BE2C (cell line): Measurements from ENCODE around the gene KDELR1.
A peak's percentile ranks its signal among the peaks of the same experiment; 100 is the strongest.

Experiments
- DNase-seq: peaks from one replicate; pipeline ENCODE4 v3.0.0-alpha.2; 2020
- H3K27me3 ChIP-seq: fragments of 250-450 bp; sonication (Bioruptor Pico); 2 replicates; pipeline ENCODE4 v1.5.1; 2020; ENCODE audit warnings: mild to moderate bottlenecking
- H3K36me3 ChIP-seq: fragments of 250-450 bp; sonication (Bioruptor Pico); 2 replicates; pipeline ENCODE4 v1.5.1; 2020; ENCODE audit warnings: mild to moderate bottlenecking
- H3K4me1 ChIP-seq: fragments of 250-450 bp; sonication (Bioruptor Pico); 2 replicates; pipeline ENCODE4 v1.5.1; 2020
- H3K4me3 ChIP-seq: 2 replicates; pipeline ENCODE4 v1.5.1; 2011; ENCODE audit warnings: low read depth, low read length
- H3K9me3 ChIP-seq: fragments of 250-450 bp; sonication (Bioruptor Pico); 2 replicates; pipeline ENCODE4 v1.5.1; 2020
- TF ChIP-seq, protein P1 (sequence below): IDR thresholded peaks from 2 replicates; pipeline ENCODE4 v1.5.1; 2012; ENCODE audit warnings: mild to moderate bottlenecking, low read depth, low read length

The KDELR1 gene

DNA sequence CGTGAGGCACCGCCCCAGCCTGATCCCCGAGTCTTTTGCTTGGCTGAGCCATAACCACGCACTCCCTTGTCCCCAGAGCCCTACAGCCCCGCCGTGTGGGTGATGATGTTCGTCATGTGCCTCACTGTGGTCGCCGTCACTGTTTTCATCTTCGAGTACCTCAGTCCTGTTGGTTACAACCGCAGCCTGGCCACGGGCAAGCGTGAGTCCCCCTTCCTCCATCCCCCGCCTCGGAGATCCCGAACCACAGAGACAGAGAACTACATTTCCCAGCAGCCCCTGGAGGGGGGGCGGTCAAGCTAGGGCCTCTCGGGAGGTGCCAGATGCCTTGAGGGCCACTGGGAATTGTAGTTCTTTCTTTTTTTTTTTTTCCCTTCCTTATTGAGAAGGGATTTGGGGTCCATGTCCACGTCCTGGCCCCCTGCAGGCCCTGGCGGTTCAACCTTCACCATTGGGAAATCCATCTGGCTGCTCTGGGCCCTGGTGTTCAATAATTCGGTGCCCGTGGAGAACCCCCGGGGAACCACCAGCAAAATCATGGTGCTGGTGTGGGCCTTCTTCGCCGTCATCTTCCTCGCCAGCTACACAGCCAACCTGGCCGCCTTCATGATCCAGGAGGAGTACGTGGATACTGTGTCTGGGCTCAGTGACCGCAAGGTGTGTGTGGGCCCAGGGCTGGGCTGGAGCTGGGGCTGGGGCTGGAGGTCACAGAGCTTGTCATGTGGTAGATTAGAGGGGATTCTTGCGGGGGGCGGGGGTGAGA lies 28.0 kb upstream of the KDELR1 start:
- Histone ChIP-seq H3K36me3 (no peaks in the 10 kb centered on the region), H3K27me3 (peaks cover 5% of the 10 kb centered on the region), H3K9me3 (no peaks in the 10 kb centered on the region), H3K4me1 (no peaks in the 10 kb centered on the region), H3K4me3 (no peak overlapping the region)
- peak; percentile 82 for DNase-seq
- TF ChIP-seq, protein P1, sequence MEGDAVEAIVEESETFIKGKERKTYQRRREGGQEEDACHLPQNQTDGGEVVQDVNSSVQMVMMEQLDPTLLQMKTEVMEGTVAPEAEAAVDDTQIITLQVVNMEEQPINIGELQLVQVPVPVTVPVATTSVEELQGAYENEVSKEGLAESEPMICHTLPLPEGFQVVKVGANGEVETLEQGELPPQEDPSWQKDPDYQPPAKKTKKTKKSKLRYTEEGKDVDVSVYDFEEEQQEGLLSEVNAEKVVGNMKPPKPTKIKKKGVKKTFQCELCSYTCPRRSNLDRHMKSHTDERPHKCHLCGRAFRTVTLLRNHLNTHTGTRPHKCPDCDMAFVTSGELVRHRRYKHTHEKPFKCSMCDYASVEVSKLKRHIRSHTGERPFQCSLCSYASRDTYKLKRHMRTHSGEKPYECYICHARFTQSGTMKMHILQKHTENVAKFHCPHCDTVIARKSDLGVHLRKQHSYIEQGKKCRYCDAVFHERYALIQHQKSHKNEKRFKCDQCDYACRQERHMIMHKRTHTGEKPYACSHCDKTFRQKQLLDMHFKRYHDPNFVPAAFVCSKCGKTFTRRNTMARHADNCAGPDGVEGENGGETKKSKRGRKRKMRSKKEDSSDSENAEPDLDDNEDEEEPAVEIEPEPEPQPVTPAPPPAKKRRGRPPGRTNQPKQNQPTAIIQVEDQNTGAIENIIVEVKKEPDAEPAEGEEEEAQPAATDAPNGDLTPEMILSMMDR, result no peak

DNA sequence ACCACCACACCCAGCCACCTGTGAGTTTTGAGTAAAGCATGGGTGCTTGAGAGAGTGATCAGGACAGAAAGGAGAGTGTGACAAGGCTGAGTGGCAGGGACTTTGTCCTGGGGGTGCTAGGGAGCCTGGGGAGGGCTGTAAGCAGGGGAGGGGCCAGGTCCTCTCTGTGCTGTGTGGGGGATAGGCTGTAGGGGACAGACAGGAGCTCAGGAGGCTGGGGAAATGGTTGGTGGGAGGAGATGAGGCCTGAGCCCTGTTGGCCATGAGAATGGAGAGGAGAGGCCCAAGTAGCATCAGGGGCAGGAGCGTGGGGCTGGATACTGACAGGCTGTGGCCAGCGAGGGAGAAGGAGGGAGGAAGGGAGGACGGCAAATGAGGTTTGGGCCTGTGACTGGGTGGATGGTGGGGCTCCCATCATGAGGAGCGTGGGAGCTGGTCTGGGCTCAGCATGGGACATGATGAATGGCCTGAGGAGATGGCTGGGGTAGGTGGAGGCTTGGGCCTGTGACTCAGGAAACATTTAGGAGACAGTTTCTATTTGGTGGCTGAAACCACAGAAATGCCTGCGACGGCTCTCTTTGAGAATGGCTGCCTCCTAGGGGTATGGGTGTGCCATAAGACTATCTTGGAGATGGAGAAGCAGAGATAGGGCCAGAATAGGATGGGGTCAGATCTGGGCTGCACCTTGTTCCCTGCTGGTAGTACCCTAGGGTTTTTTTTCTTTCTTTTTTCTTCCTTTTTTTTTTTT lies 27.1 kb upstream of the KDELR1 start:
- TF ChIP-seq, protein P1, result no peak
- Histone ChIP-seq H3K9me3 (no peaks in the 10 kb centered on the region), H3K4me1 (no peaks in the 10 kb centered on the region), H3K36me3 (no peaks in the 10 kb centered on the region), H3K4me3 (no peak overlapping the region), H3K27me3 (peaks cover 5% of the 10 kb centered on the region)
- DNase-seq, result no peak

- peaks cover 5% of the 10 kb centered on the region for H3K27me3 ChIP-seq
These were observed 26.1 kb upstream of the KDELR1 start for GRCh38 chr19:48417421-48417820.

GRCh38 chr19:48415806-48416221 lies 24.5 kb upstream of the KDELR1 start:
- Histone ChIP-seq H3K4me1 (no peaks in the 10 kb centered on the region), H3K9me3 (no peaks in the 10 kb centered on the region), H3K27me3 (peaks cover 5% of the 10 kb centered on the region), H3K36me3 (no peaks in the 10 kb centered on the region), H3K4me3 (no peak overlapping the region)
- TF ChIP-seq, protein P1, result no peak
- no peak for DNase-seq

More at GRCh38 chr19:48417421-48417820, 26.1 kb upstream of the KDELR1 start:
- no peaks in the 10 kb centered on the region for H3K9me3 ChIP-seq
- H3K4me1 ChIP-seq, result no peaks in the 10 kb centered on the region
- TF ChIP-seq, protein P1, result no peak
- no peak overlapping the region for H3K4me3 ChIP-seq
- no peaks in the 10 kb centered on the region for H3K36me3 ChIP-seq
- DNase-seq, result no peak

DNA sequence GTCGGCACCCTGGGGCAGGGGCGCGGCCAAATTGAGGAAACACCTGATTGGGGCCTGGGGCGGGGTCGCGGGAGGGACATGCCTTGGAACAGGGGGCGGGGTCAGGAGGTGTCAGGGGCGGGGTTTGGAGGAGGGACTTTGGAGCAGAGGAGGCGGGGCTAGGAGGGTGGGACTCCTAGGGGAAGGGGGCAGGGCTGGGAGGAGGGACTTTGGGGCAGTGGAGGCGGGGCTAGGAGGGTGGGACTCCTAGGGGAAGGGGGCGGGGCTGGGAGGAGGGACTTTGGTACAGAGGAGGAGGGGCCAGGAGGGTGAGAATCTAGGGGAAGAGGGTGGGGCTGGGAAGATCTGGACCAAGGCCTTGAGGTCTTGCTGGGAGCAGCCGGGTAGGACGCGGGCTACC lies 24.0 kb upstream of the KDELR1 start:
- TF ChIP-seq, protein P1, result no peak
- Histone ChIP-seq H3K4me3 (no peak overlapping the region), H3K27me3 (peaks cover 5% of the 10 kb centered on the region), H3K36me3 (no peaks in the 10 kb centered on the region), H3K9me3 (no peaks in the 10 kb centered on the region), H3K4me1 (no peaks in the 10 kb centered on the region)
- DNase-seq, result peak; percentile 87
